HCT116 (cell line): ENCODE data around the gene RALGPS1. TPM values are rescaled to one million over a fixed set of nuclear protein-coding genes. Genes with fewer than 3 reads are reported as not detected.
A peak's percentile ranks its signal among the peaks of the same experiment; 100 is the strongest.

Source experiments
- ATAC-seq: fragments of 200-7000 bp; cut with Tn5 transposase; 2 replicates; pipeline ENCODE4 v1.9.1; 2020; ENCODE audit warnings: mild to moderate bottlenecking, moderate library complexity
- BruUV-seq: library from RNA; stranded (reverse); fragments of 400-500 nt; replicated peaks from 2 replicates; lab custom pipeline; 2021; lab: Mats Ljungman, UMichigan
- CTCF ChIA-PET: fragments of 300-600 bp; sonication (Branson Sonifier 250); formaldehyde crosslinking; loops from one replicate; lab custom pipeline; 2021; ENCODE audit warnings: antibody characterized with exemption; lab: Charles Lee
- POLR2A ChIA-PET: fragments of 300-600, 350-600 bp; sonication (Branson Sonifier 250); formaldehyde crosslinking; loops from one replicate; lab custom pipeline; 2021; ENCODE audit warnings: antibody characterized with exemption; lab: Charles Lee
- RAD21 ChIA-PET, 2 experiments: fragments of 300-600 bp; sonication (Branson Sonifier 250); formaldehyde crosslinking; loops; one replicate each; lab custom pipeline; 2023; ENCODE audit warnings: low total read pairs in 2 of 2; ENCODE audit not compliant: uncharacterized antibody in 2 of 2, unreplicated experiment in 2 of 2, low non-redundant PET in 1 of 2; lab: Charles Lee
- DNase-seq: peaks from one replicate; pipeline ENCODE4 v3.0.0-alpha.2; 2010; ENCODE audit warnings: low read depth, low spot score
- H2AFZ ChIP-seq: fragments of 200-600 bp; shearing (Covaris generic), sonication (generic); 2 replicates; pipeline ENCODE4 v1.6.1; 2017; ENCODE audit warnings: low read depth, mixed run types, mixed read lengths, antibody characterized with exemption, low read length; ENCODE audit not compliant: poor library complexity, severe bottlenecking
- H3K27ac ChIP-seq: 2 replicates; pipeline ENCODE4 v1.5.1; 2012; ENCODE audit warnings: low read depth, low read length
- H3K27me3 ChIP-seq: fragments of 200-600 bp; sonication (generic); 2 replicates; pipeline ENCODE4 v1.6.1; 2016; ENCODE audit warnings: mixed run types, low read length, mixed read lengths; ENCODE audit not compliant: insufficient read depth
- H3K36me3 ChIP-seq, 2 experiments: fragments of 200-500 bp in 1 of 2; fragments of 200-600 bp in 1 of 2; sonication (Bioruptor generic) in 1 of 2; sonication (generic) in 1 of 2; 2 replicates each; pipeline versions ENCODE4 v1.5.1 to v1.6.1; 2014 to 2016; ENCODE audit warnings: low read length in 2 of 2, inconsistent platforms in 1 of 2, mixed read lengths in 1 of 2, mixed run types in 1 of 2; ENCODE audit not compliant: insufficient read depth in 2 of 2, control insufficient read depth in 1 of 2
- H3K4me1 ChIP-seq, 2 experiments: fragments of 200-600 bp in 1 of 2; sonication (generic) in 1 of 2; 2 replicates each; pipeline versions ENCODE4 v1.5.1 to v1.6.1; 2012 to 2017; ENCODE audit warnings: low read length in 2 of 2, inconsistent platforms in 1 of 2, mild to moderate bottlenecking in 1 of 2, mixed read lengths in 1 of 2, mixed run types in 1 of 2, moderate library complexity in 1 of 2; ENCODE audit not compliant: insufficient read depth in 2 of 2, control insufficient read depth in 1 of 2
- H3K4me2 ChIP-seq: fragments of 200-600 bp; sonication (generic); 2 replicates; pipeline ENCODE4 v1.6.1; 2017; ENCODE audit warnings: mixed run types, low read length, mixed read lengths
- H3K4me3 ChIP-seq, 2 experiments: fragments of 200-600 bp in 1 of 2; sonication (generic) in 1 of 2; replicated peaks in 1 of 2; 2 replicates each; pipeline ENCODE4 v1.5.1; 2011 to 2016; ENCODE audit warnings: low read length in 2 of 2, control low read depth in 1 of 2, low read depth in 1 of 2, mild to moderate bottlenecking in 1 of 2, mixed read lengths in 1 of 2, mixed run types in 1 of 2
- H3K79me2 ChIP-seq: fragments of 200-600 bp; sonication (generic); 2 replicates; pipeline ENCODE4 v1.6.1; 2017; ENCODE audit warnings: mild to moderate bottlenecking, mixed run types, low read length, moderate library complexity, mixed read lengths; ENCODE audit not compliant: insufficient read depth
- H3K9ac ChIP-seq: fragments of 200-600 bp; sonication (generic); 2 replicates; pipeline ENCODE4 v1.6.1; 2016; ENCODE audit warnings: low read length, mixed read lengths
- H3K9me2 ChIP-seq: fragments of 200-600 bp; sonication (generic), shearing (Covaris generic); 2 replicates; pipeline ENCODE4 v1.6.1; 2017; ENCODE audit warnings: mixed run types, mild to moderate bottlenecking, moderate library complexity; ENCODE audit not compliant: insufficient read depth
- H3K9me3 ChIP-seq, 2 experiments: fragments of 200-500 bp in 1 of 2; fragments of 200-600 bp in 1 of 2; sonication (Bioruptor generic) in 1 of 2; sonication (generic) in 1 of 2; 2 replicates each; pipeline ENCODE4 v1.6.1; 2014 to 2017; ENCODE audit warnings: low read length in 2 of 2, mixed read lengths in 2 of 2, inconsistent platforms in 1 of 2, low read depth in 1 of 2, mild to moderate bottlenecking in 1 of 2, mixed run types in 1 of 2, moderate library complexity in 1 of 2; ENCODE audit not compliant: control insufficient read depth in 1 of 2, insufficient read depth in 1 of 2
- H4K20me1 ChIP-seq: fragments of 200-600 bp; sonication (generic), shearing (Covaris generic); 2 replicates; pipeline ENCODE4 v1.6.1; 2017; ENCODE audit warnings: mixed run types, mild to moderate bottlenecking, moderate library complexity; ENCODE audit not compliant: insufficient read depth
- ATF3 ChIP-seq: IDR thresholded peaks from 2 replicates; pipeline ENCODE4 v1.6.1; 2012
- CEBPB ChIP-seq: IDR thresholded peaks from 2 replicates; pipeline ENCODE4 v1.6.1; 2012; ENCODE audit warnings: low read depth
- EGR1 ChIP-seq: IDR thresholded peaks from 2 replicates; pipeline ENCODE4 v1.6.1; 2012; ENCODE audit warnings: low read depth
- EZH2phosphoT487 ChIP-seq: fragments of 200-600 bp; IDR thresholded peaks from 2 replicates; pipeline ENCODE4 v1.6.1; 2018; ENCODE audit warnings: antibody characterized with exemption, borderline replicate concordance
- FOSL1 ChIP-seq: IDR thresholded peaks from 2 replicates; pipeline ENCODE4 v1.6.1; 2012; ENCODE audit warnings: low read depth
- MAX ChIP-seq: IDR thresholded peaks from 2 replicates; pipeline ENCODE4 v1.6.1; 2012
- POLR2A ChIP-seq: IDR thresholded peaks from 2 replicates; pipeline ENCODE4 v1.7.0; 2011; ENCODE audit warnings: borderline replicate concordance; ENCODE audit not compliant: insufficient read depth, insufficient read length; ENCODE audit errors: extremely low read depth
- POLR2AphosphoS5 ChIP-seq: IDR thresholded peaks from 2 replicates; pipeline ENCODE4 v1.6.1; 2011; ENCODE audit warnings: mild to moderate bottlenecking, low read depth, low read length, moderate library complexity
- RAD21 ChIP-seq: IDR thresholded peaks from 2 replicates; pipeline ENCODE4 v1.6.1; 2012; ENCODE audit warnings: low read depth, mild to moderate bottlenecking
- REST ChIP-seq: IDR thresholded peaks from 2 replicates; pipeline ENCODE4 v1.6.1; 2012; ENCODE audit warnings: low read depth
- SIN3A ChIP-seq: IDR thresholded peaks from 2 replicates; pipeline ENCODE4 v1.6.1; 2012; ENCODE audit warnings: low read depth
- SRF ChIP-seq: IDR thresholded peaks from 2 replicates; pipeline ENCODE4 v1.6.1; 2012; ENCODE audit warnings: low read depth
- TCF7L2 ChIP-seq: IDR thresholded peaks from 2 replicates; pipeline ENCODE4 v1.7.0; 2011; ENCODE audit warnings: borderline replicate concordance, inconsistent platforms; ENCODE audit not compliant: insufficient read depth, insufficient read length; ENCODE audit errors: extremely low read depth
- YY1 ChIP-seq: IDR thresholded peaks from 2 replicates; pipeline ENCODE4 v1.6.1; 2011; ENCODE audit warnings: low read length, low read depth, moderate library complexity, mild to moderate bottlenecking; ENCODE audit not compliant: insufficient replicate concordance; ENCODE audit errors: extremely low read depth
- ZFX ChIP-seq: fragments of 450-650 bp; IDR thresholded peaks from 2 replicates; pipeline ENCODE4 v1.6.1; 2017
- ZNF274 ChIP-seq: fragments of 200-500 bp; sonication (Bioruptor generic); IDR thresholded peaks from 2 replicates; pipeline ENCODE4 v1.6.1; 2014; ENCODE audit warnings: mild to moderate bottlenecking, low read depth, low read length, inconsistent platforms
- intact Hi-C: fragments of 100-400 bp; cut with micrococcal nuclease; formaldehyde crosslinking; loops from 2 replicates; pipeline ENCODE4 v1.10.0; 2022
- total RNA-seq: library from RNA; stranded (reverse); gene quantifications from one replicate; pipeline ENCODE4 v1.2.1, GENCODE V29; 2021; ENCODE audit not compliant: unreplicated experiment

The RALGPS1 gene
- total RNA-seq, 1 experiment from 2014 or later, result 7.6 TPM

- CTCF ChIA-PET, result no interaction called here
These were observed 194.7 kb downstream of the RALGPS1 start for GRCh38 chr9:127109212-127109711.

GRCh38 chr9:127112056-127112455 lies 197.5 kb downstream of the RALGPS1 start:
- POLR2A ChIA-PET, result no interaction called here
- no peak for TF ChIP-seq POLR2A
- TF ChIP-seq REST, result no peak
- no peak for TF ChIP-seq TCF7L2
- TF ChIP-seq EZH2phosphoT487, result no peak
- TF ChIP-seq EGR1, result no peak
- TF ChIP-seq FOSL1, result no peak
- no peak for TF ChIP-seq ZFX
- TF ChIP-seq SIN3A, result no peak
- TF ChIP-seq ZNF274, result no peak
- no peak for TF ChIP-seq CEBPB
- no peak for TF ChIP-seq POLR2AphosphoS5
- no peak for TF ChIP-seq ATF3

More at GRCh38 chr9:127109212-127109711, 194.7 kb downstream of the RALGPS1 start:
- H3K4me1 ChIP-seq, result peaks cover 2 to 16% of the 10 kb centered on the region in 2 experiments; a peak in 1 of 4 replicates
- H3K4me3 ChIP-seq, result no peak overlapping the region
- RAD21 ChIA-PET, result no interaction called here
- ATAC-seq, result no peak
- no peak overlapping the region for H3K4me2 ChIP-seq
- no peak overlapping the region for H3K27ac ChIP-seq
- intact Hi-C loops, result no loop called here
- POLR2A ChIA-PET, result no interaction called here
- H3K9me3 ChIP-seq, result no peaks in the 10 kb centered on the region
- H2AFZ ChIP-seq, result no peak overlapping the region
- DNase-seq, result no peak
- no peaks in the 10 kb centered on the region for H3K36me3 ChIP-seq
- no TSS peak for BruUV-seq
- H4K20me1 ChIP-seq, result no peaks in the 10 kb centered on the region
- no peaks in the 10 kb centered on the region for H3K79me2 ChIP-seq
- no peak overlapping the region for H3K9ac ChIP-seq
- no peaks in the 10 kb centered on the region for H3K9me2 ChIP-seq
- no peak for TF ChIP-seq POLR2AphosphoS5
- no peak for TF ChIP-seq SIN3A
- TF ChIP-seq EGR1, result no peak
- no peak for TF ChIP-seq RAD21
- TF ChIP-seq YY1, result no peak
- no peak for TF ChIP-seq ZNF274
- no peak for TF ChIP-seq MAX
- TF ChIP-seq TCF7L2, result no peak
- TF ChIP-seq SRF, result no peak
- H3K27me3 ChIP-seq, result no peaks in the 10 kb centered on the region

More at GRCh38 chr9:127112056-127112455, 197.5 kb downstream of the RALGPS1 start:
- Histone ChIP-seq H4K20me1 (no peaks in the 10 kb centered on the region), H3K79me2 (no peaks in the 10 kb centered on the region), H3K4me1 (peaks cover 2 to 20% of the 10 kb centered on the region in 2 experiments; a peak in 1 of 4 replicates), H3K27me3 (no peaks in the 10 kb centered on the region), H3K4me2 (no peak overlapping the region), H3K9me2 (no peaks in the 10 kb centered on the region), H3K36me3 (no peaks in the 10 kb centered on the region), H3K9me3 (no peaks in the 10 kb centered on the region), H2AFZ (no peak overlapping the region), H3K4me3 (no peak overlapping the region), H3K27ac (no peak overlapping the region), H3K9ac (no peak overlapping the region)
- intact Hi-C loops, result no loop called here
- ChIA-PET CTCF (no interaction called here), RAD21 (interaction anchor here in 1 of 2 experiments (0.6 kb wide), 1 partner anchor 63 kb away, joined by 7 read pairs; no protein-coding TSS in a partner anchor)
- BruUV-seq, result no TSS peak
- DNase-seq (no peak), ATAC-seq (peak; percentile 63)
